Measurements from ENCODE around the gene HOXB6. TPM values are rescaled to one million over a fixed set of nuclear protein-coding genes. Genes with fewer than 3 reads are reported as not detected.

The HOXB6 gene
- total and polyA plus RNA-seq, 7 donors: 0.66 to 3.3 (median 1.2) TPM

DNA sequence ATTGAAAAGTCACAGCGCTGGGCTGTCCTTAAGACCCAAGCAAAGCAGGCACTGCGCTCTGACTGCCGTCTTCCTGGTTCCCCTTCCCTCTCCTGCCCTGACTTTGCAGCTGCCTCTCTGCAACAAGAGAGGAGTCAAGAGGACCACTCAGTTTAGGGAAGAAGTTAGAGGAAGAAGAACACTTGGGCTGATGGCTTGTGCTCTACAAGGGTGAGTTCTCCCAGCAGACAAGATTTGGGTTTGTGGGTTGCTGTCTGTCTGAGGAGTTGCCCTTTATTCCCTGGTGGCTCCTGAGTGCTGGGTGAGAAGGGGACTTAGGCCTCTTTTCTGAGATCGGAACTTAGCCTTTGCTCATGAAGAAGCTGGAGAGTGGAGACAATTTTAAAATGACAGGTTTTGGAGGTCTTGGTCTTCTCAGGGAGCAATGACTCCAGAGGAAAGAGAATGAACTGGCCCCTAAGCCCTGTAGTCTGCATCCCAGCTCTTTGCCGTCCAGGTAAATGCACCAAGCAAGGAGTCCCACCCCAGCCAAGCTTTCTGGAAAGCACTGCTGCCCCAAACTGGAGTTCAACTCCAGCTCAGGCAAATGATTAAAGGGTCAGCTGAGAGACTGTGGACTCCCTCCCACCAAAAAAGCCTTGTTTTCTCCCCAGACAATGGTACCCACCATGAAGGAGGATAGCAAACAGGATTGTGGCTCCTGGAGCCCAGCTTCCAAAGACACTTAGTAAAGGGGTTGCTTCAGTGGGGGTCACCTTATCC lies 24.0 kb upstream of the HOXB6 start:
- no peak overlapping the region for H3K27ac ChIP-seq
- intact Hi-C loops (cut with DNase I): no loop called here
- WGBS, 3 donors: 27 to 37% (median 34%) methylated on average over 5 of the region's 5 CpGs

DNA sequence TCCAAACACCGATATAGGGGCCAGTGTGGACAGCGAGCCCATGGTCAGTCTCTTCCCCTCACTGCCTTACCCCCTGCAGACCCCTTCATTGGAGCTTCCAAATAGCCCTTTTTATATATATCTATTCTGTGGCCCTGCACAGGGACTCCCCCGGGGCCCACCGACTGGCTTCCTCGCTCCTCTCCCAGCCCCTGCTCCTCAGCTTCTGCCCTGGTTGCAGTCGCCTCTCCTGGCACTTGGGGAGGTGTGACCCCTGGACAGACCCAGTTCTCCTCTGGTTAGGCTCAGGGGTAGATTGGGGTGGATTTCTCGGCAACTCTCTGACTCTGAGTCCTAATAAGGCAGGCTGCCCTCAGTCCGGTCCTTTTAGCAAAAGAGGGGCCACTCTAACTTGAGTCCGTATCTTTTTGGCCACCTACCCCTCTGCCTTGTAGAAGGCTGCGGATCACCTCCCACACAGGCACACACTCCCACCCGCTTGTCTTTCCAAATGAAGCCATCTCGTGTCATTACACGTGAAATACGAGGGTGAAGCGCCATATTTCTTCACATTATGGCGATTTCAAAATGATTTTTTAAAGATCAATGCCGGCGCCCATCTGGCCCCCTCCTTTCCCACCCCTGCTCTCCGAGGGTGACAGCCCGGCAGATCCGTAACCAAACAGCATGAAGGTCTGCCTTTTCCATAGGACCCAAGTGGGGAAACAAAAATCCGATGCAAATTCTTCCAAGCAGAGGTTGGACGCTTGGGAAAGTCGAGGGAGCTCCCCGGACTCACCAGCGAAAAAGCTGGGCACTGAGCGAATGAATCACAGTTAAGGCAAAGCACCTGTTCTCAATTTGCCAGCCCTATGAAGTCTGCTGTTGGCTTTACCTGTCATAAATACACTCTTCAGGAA lies 23.1 kb upstream of the HOXB6 start:
- whole genome bisulfite sequencing, 3 donors: 20 to 24% (median 22%) methylated on average over 27 of the region's 27 CpGs
- Histone ChIP-seq H3K4me3 (no peak overlapping the region), H3K27me3 (ENCODE audit: insufficient read depth in 3 of 3, low read length in 2 of 3) (peaks cover 0 to 99% (median 62%) of the 10 kb centered on the region in 3 donors), H3K4me1 (peaks cover 20% of the 10 kb centered on the region), H3K9me3 (no peaks in the 10 kb centered on the region), H3K27ac (no peak overlapping the region), H3K36me3 (ENCODE audit: insufficient read depth in 1 of 2, low read depth in 1 of 2) (no peaks in the 10 kb centered on the region)
- TF ChIP-seq, protein P1, sequence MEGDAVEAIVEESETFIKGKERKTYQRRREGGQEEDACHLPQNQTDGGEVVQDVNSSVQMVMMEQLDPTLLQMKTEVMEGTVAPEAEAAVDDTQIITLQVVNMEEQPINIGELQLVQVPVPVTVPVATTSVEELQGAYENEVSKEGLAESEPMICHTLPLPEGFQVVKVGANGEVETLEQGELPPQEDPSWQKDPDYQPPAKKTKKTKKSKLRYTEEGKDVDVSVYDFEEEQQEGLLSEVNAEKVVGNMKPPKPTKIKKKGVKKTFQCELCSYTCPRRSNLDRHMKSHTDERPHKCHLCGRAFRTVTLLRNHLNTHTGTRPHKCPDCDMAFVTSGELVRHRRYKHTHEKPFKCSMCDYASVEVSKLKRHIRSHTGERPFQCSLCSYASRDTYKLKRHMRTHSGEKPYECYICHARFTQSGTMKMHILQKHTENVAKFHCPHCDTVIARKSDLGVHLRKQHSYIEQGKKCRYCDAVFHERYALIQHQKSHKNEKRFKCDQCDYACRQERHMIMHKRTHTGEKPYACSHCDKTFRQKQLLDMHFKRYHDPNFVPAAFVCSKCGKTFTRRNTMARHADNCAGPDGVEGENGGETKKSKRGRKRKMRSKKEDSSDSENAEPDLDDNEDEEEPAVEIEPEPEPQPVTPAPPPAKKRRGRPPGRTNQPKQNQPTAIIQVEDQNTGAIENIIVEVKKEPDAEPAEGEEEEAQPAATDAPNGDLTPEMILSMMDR (IDR thresholded peaks at IDR 0.05): no peak
- intact Hi-C loops (cut with DNase I): no loop called here
- ATAC-seq: no peak
- no peak for DNase-seq

More for the DNA sequence above, 24.0 kb upstream of the HOXB6 start:
- Histone ChIP-seq H3K27me3 (ENCODE audit: insufficient read depth in 3 of 3, low read length in 2 of 3) (peaks cover 3 to 99% (median 62%) of the 10 kb centered on the region in 3 donors), H3K4me3 (no peak overlapping the region), H3K9me3 (no peaks in the 10 kb centered on the region), H3K4me1 (peaks cover 20% of the 10 kb centered on the region), H3K36me3 (ENCODE audit: insufficient read depth in 1 of 2, low read depth in 1 of 2) (no peaks in the 10 kb centered on the region)
- TF ChIP-seq, protein P1 (IDR thresholded peaks at IDR 0.05): no peak
- DNase-seq: no peak
- no peak for ATAC-seq

DNA sequence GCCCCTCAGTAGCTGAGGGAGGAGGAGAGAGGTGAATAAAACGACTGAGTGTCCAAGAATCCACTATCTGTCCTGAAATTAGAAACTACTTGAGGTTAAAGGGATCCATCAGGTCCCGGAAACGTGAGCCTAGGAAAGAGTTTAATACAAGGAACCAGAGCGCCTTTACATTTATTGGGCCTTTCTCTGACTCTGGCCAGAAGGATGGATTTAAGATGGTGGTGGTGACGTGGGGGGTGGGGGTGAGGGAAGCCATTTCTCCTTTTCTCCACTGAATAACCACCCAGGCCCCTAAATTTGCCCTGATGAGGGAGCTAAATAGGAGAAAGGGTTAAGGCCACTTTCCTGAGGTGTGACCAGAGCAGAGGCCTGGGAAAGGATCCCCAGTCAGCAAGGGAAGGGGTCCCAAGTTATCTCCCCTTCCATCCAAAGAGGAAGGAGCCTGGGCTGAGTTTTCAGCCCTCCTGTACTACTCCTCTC lies 22.4 kb upstream of the HOXB6 start:
- H3K36me3 ChIP-seq (ENCODE audit: insufficient read depth in 1 of 2, low read depth in 1 of 2): no peaks in the 10 kb centered on the region
- ATAC-seq (no peak), DNase-seq (no peak)
- H3K4me1 ChIP-seq: peaks cover 20% of the 10 kb centered on the region
- H3K4me3 ChIP-seq: no peak overlapping the region
- no peak overlapping the region for H3K27ac ChIP-seq
- WGBS, 3 donors: 28 to 31% (median 28%) methylated on average over 5 of the region's 5 CpGs
- TF ChIP-seq, protein P1 (IDR thresholded peaks at IDR 0.05): no peak
- H3K9me3 ChIP-seq: no peaks in the 10 kb centered on the region
- intact Hi-C loops (cut with DNase I): no loop called here
- peaks cover 0 to 99% (median 61%) of the 10 kb centered on the region in 3 donors for H3K27me3 ChIP-seq (ENCODE audit: insufficient read depth in 3 of 3, low read length in 2 of 3)

DNA sequence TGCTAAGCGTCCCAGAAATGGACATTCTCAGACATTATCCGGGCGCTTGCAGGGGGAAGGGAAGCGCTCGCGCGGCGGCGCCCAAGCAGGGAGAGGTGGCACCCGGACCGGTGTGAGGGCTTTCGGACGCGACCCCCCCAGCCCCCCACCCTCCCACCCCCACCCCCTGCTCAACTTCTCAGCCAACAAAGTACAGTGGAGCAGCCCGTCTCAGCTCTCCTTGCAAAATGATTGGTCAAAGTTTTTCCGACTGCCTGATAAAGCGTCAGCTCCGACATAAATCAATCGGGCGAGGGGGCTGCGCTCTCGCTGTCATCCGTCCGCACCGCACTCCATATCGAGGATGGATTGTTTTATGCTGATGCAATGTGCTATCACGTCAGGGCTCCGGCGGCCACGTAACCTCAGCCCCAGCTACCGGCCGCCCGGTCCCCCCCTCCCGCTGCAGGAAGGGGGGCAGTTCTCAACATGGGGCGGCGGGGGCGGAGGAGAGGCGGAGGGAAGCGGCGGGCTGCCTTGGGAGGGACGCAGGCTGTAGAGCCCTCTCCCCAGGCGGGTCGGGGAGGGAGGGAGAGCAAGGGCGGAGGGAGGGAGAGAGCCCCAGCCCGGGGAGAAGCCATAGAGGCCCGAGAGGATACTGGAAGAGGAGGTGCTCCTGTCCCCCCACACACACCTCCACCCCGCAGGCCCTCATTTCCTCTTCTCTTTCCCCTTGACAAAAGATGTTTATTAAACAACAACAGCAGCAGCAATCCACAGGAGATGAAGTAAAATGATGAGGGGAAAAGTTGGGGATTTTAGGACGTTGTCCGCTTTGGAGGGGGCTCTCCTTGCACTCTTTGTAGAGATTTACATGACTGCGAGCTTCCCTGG lies 21.7 kb upstream of the HOXB6 start, which contains the start of gene HOXB9:
HOXB9 (minus strand) TSS at position 114 of the 873 bp plus-strand sequence; CDS start at position 25, 89 bp downstream.
- H3K27ac ChIP-seq: no peak within 1 kb of the TSS
- no peaks in the 10 kb centered on the region for H3K9me3 ChIP-seq
- peak in 2 of 4 donors; percentile 10 to 38 for ATAC-seq
- H3K36me3 ChIP-seq (ENCODE audit: insufficient read depth in 1 of 2, low read depth in 1 of 2): no peaks in the 10 kb centered on the region
- no peak for DNase-seq
- intact Hi-C loops (cut with DNase I): no loop called here
- peaks cover 0 to 99% (median 62%) of the 10 kb centered on the region in 3 donors for H3K27me3 ChIP-seq (ENCODE audit: insufficient read depth in 3 of 3, low read length in 2 of 3)
- TF ChIP-seq, protein P1 (IDR thresholded peaks at IDR 0.05): no peak
- WGBS, 3 donors: 1 to 2% (median 1%) methylated on average over 41 to 50 of the region's 50 CpGs
- H3K4me1 ChIP-seq: peaks cover 20% of the 10 kb centered on the region
- peak within 1 kb of the TSS; percentile 62 for H3K4me3 ChIP-seq

All from psoas muscle (tissue), 8 donors.